ENCODE data around the gene SORBS1.
A peak's percentile ranks its signal among the peaks of the same experiment; 100 is the strongest.
"Not testable (repeated sequence)": the region's sequence is repeated elsewhere in the genome, so short reads cannot be mapped to it uniquely, and the experiment has no call there.

SORBS1 gene

DNA sequence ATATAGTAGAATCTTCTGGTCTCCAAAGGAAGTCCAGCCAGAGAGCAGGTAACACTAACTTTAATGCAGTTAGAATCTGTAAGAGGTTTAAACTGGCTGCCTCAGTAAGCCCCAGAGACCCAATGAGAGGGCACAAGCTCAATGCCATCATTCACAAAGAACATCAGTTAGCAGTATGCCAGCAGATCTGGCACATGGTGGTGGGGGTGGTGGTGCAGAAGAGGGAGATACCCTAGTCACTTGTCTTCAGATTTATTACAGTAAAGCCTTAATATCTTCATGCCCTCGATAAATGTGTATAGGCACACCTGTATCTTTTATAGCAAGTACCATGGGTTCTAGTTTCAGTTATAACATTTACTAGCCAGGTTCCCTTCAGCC is 86.2 kb downstream of the SORBS1 start:
- H3K4me3 ChIP-seq (ENCODE audit: low read depth, low read length): no peak overlapping the region
- TF ChIP-seq, protein P1, sequence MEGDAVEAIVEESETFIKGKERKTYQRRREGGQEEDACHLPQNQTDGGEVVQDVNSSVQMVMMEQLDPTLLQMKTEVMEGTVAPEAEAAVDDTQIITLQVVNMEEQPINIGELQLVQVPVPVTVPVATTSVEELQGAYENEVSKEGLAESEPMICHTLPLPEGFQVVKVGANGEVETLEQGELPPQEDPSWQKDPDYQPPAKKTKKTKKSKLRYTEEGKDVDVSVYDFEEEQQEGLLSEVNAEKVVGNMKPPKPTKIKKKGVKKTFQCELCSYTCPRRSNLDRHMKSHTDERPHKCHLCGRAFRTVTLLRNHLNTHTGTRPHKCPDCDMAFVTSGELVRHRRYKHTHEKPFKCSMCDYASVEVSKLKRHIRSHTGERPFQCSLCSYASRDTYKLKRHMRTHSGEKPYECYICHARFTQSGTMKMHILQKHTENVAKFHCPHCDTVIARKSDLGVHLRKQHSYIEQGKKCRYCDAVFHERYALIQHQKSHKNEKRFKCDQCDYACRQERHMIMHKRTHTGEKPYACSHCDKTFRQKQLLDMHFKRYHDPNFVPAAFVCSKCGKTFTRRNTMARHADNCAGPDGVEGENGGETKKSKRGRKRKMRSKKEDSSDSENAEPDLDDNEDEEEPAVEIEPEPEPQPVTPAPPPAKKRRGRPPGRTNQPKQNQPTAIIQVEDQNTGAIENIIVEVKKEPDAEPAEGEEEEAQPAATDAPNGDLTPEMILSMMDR (IDR thresholded peaks at IDR 0.05; ENCODE audit: low read depth, low read length, missing control alignments): no peak
- in situ Hi-C loops (cut with HindIII; ENCODE audit: low sequenced_read_pairs): no loop called here
- DNase-seq (ENCODE audit: low read depth): no peak

DNA sequence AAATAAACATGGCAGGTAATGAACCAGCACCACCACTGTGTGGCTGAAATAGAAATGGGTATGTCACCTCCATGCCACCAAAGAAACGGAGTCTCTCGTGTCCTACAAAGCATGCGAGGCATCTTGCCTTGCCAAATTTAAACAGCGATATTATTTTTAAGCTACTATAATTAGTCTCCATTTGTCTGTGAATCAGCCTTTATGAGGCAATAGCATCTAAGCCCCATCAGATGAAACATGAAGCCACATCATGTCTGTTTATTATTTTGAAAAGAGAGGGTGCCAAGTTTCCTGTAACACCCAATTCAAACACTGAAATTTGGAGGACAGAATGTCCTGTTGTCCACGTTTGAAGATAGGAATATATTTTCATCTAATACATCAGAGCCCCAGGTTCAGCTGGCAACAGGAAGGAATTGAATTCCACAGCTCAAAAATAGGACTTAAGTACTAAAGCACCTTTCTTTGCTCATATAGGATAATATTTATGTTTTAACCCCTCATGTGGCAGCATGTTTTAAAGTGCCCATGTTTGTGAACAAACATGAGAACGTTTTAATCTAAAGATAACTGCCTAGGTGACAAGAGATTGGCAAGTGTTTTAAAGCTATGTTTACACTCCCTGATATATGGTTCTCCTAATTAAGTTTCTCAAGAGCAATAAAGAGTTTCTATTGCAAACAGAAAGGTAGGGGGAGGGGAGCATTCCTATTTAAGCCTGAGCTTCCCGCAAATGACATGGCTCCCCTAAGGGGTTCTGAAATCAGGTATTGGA is 86.8 kb downstream of the SORBS1 start:
- in situ Hi-C loops (cut with HindIII; ENCODE audit: low sequenced_read_pairs): no loop called here
- no peak for DNase-seq (ENCODE audit: low read depth)
- H3K4me3 ChIP-seq (ENCODE audit: low read depth, low read length): no peak overlapping the region
- TF ChIP-seq, protein P1 (IDR thresholded peaks at IDR 0.05; ENCODE audit: low read depth, low read length, missing control alignments): no peak

DNA sequence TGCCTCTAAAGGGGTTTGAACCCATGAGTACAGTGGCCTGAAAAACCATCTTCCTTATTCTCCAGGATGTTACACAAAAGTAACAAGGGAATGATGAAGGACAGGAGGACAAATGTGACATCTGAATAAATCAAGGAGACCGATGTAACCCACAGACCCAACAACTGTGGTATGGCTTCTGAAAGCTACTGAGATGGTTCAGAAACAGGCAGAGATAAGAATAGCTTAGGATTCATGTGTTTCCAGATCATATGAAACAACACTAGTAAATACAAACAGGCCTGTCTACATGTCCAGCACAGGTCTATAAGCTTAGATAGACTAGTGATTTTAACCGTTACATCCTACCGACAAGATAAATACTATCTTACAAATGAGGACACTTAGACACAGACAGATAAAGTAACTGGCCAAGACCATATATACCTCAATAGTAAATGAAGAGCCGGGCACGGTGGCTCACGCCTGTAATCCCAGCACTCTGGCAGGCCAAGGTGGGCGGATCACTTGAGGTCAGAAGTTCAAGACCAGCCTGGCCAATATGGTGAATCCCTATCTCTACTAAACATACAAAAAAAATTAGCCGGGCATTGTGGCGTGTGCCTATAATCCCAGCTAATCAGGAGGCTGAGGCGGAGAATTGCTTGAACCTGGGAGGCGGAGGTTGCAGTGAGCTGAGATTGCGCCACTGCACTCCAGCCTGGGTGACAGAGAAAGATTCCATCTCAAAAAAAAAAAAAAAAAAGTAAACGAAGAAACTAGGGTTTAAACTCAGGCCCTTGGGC is 88.7 kb downstream of the SORBS1 start:
- in situ Hi-C loops (cut with HindIII; ENCODE audit: low sequenced_read_pairs): no loop called here
- H3K4me3 ChIP-seq (ENCODE audit: low read depth, low read length): no peak overlapping the region
- DNase-seq (ENCODE audit: low read depth): no peak
- TF ChIP-seq, protein P1 (IDR thresholded peaks at IDR 0.05; ENCODE audit: low read depth, low read length, missing control alignments): no peak

DNA sequence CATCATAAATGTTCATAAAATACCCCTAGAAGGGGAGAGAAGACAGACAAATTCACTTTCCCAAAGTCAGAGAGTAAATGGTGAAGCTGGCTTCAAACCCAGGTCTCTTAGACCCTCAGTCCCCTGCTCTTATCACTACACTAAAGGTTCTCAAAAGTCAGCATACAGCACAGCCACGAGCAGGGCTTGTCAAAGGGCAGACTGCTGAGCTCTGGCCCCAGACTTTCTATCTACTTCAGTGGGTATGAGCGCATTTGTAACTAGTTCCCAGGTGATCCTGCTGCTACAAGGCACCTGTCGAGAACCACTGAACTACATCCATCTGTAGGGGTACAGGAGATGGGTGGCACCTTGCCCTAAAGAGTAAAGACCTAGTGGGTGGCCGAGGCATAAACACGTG is 91.5 kb downstream of the SORBS1 start:
- in situ Hi-C loops (cut with HindIII; ENCODE audit: low sequenced_read_pairs): no loop called here
- no peak overlapping the region for H3K4me3 ChIP-seq (ENCODE audit: low read depth, low read length)
- DNase-seq (ENCODE audit: low read depth): no peak
- TF ChIP-seq, protein P1 (IDR thresholded peaks at IDR 0.05; ENCODE audit: low read depth, low read length, missing control alignments): no peak

DNA sequence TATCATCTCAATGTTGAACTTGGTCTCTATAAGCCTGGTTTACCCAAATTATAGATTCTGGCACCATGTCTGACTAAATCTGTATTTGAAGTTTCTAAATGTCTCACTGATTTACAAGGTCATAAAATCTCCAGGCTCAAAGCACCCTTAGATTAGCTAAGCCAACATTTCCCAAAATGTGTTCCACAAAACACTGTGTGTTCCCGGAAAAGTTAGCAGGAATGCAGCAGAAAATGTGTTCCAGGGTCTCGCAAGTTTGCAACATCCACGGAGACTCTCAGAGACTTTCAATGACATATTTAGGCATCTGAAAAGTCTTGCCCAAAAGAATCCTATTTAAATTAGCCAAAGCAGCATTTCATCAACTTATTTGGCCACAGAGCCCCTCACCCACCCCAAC is 91.9 kb downstream of the SORBS1 start:
- no peak for DNase-seq (ENCODE audit: low read depth)
- H3K4me3 ChIP-seq (ENCODE audit: low read depth, low read length): no peak overlapping the region
- TF ChIP-seq, protein P1 (IDR thresholded peaks at IDR 0.05; ENCODE audit: low read depth, low read length, missing control alignments): no peak
- in situ Hi-C loops (cut with HindIII; ENCODE audit: low sequenced_read_pairs): no loop called here

DNA sequence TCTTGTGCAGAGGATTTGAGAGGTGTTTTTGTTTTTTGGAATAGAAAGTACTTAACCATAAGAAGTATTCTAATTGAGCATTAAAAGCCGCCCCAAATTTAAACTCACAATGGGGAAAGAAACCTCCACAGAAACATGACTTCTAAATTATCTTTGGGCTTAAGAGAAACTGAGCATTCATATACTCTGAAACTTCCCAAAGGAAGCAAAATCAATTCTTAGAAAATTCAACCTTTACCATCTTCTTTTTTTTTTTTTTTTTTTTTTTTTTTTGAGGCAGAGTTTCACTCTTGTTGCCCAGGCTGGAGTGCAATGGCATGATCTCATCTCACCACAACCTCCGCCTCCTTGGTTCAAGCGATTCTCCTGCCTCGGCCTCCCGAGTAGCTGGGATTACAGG is 93.5 kb downstream of the SORBS1 start:
- in situ Hi-C loops (cut with HindIII; ENCODE audit: low sequenced_read_pairs); DNase-seq (ENCODE audit: low read depth); H3K4me3 ChIP-seq (ENCODE audit: low read depth, low read length): not testable (repeated sequence)

DNA sequence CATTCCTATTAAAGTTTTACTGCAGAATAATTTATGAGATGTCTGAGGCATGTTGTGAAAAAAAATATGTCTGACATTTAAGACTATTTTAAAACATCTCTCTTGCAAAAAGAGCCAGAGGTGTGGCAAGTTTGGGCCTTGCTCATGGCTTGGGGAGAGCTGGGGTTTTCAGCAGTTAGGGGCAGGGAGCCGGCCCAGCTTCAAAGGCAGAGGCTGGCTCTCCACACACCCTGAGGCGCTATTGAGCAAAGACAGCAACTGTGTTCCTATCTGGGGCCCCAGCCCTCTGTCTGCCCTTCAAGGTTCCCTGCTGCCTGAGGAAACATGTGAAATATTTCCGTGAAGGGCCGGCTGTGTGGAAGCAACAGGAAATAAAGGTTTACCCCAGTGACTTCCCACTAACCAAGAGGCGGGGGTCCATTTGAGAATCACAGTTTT is 94.0 kb downstream of the SORBS1 start:
- DNase-seq (ENCODE audit: low read depth): no peak
- H3K4me3 ChIP-seq (ENCODE audit: low read depth, low read length): no peak overlapping the region
- in situ Hi-C loops (cut with HindIII; ENCODE audit: low sequenced_read_pairs): no loop called here
- TF ChIP-seq, protein P1 (IDR thresholded peaks at IDR 0.05; ENCODE audit: low read depth, low read length, missing control alignments): peak; percentile 10

All from astrocyte of the cerebellum (primary cell).